SK-N-MC (cell line): ENCODE measurements around the gene CAPS.

Source experiments
- EZH2 ChIP-seq: fragments of 200-600 bp; sonication (generic); IDR thresholded peaks from one replicate; pipeline ENCODE4 v1.6.1; 2017; ENCODE audit warnings: antibody characterized with exemption
- FOXP2 ChIP-seq: optimal IDR thresholded peaks from 2 replicates; pipeline ENCODE3; 2011; ENCODE audit warnings: mild to moderate bottlenecking, moderate library complexity; ENCODE audit not compliant: insufficient read depth; ENCODE audit errors: extremely low read length, control extremely low read depth
- POLR2AphosphoS5 ChIP-seq: IDR thresholded peaks from 2 replicates; pipeline ENCODE4 v1.6.1; 2012; ENCODE audit warnings: mild to moderate bottlenecking, low read depth, low read length, borderline replicate concordance

DNA sequence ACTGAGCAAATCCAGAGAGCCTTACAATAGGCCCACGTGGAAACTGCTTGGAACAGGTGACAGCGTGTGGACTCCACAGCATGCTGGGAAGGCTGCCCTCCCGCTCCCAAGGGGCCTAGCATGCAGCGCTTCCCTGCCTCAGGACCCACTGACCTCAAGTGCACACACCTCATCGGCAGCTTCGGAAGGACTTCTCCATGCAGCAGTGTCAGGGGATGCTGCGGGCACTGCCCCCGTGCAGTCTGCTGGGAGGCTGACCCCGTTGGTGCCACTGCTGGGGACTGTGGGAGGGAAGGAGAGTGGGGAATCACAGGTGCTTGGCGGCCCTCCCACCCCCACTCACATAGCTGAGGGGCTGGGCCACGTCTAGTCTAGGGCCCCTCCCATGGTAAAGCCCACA is 17.2 kb downstream of the CAPS start:
- TF ChIP-seq EZH2 = no peak
- TF ChIP-seq POLR2AphosphoS5 = no peak
- TF ChIP-seq FOXP2 = no peak
